OCI-LY3 (cell line): ENCODE results near the gene ASF1B.

Experiments
- H2AFZ ChIP-seq: fragments of 200-600, 300-600 bp; shearing (Covaris generic); 2 replicates; pipeline ENCODE4 v1.6.0; 2014; ENCODE audit warnings: antibody characterized with exemption, low read depth, low read length
- H3K27ac ChIP-seq: fragments of 200-600, 300-600 bp; sonication (generic); 2 replicates; pipeline ENCODE4 v1.5.1; 2014; ENCODE audit warnings: mild to moderate bottlenecking, low read length, moderate library complexity, mixed read lengths
- H3K27me3 ChIP-seq: fragments of 200-600, 300-600 bp; sonication (generic); 2 replicates; pipeline ENCODE4 v1.6.1; 2014; ENCODE audit warnings: low read depth, low read length, mixed read lengths
- H3K36me3 ChIP-seq: fragments of 200-600, 300-600 bp; sonication (generic); replicated peaks from 2 replicates; pipeline ENCODE3; 2014; ENCODE audit warnings: low read depth, low read length, mixed read lengths
- H3K4me1 ChIP-seq: fragments of 300-600, 200-600 bp; sonication (generic); 2 replicates; pipeline ENCODE4 v1.6.1; 2014; ENCODE audit warnings: low read length, mixed read lengths
- H3K4me2 ChIP-seq: fragments of 200-600, 300-600 bp; sonication (generic); 2 replicates; pipeline ENCODE4 v1.6.1; 2014; ENCODE audit warnings: low read length, mixed read lengths
- H3K4me3 ChIP-seq: fragments of 300-600, 200-600 bp; sonication (generic); 2 replicates; pipeline ENCODE4 v1.5.1; 2014; ENCODE audit warnings: antibody characterized with exemption, mild to moderate bottlenecking, low read length, moderate library complexity
- H3K79me2 ChIP-seq: fragments of 300-600, 200-600 bp; shearing (Covaris generic); 2 replicates; pipeline ENCODE4 v1.6.1; 2014; ENCODE audit warnings: mild to moderate bottlenecking, low read length, mixed read lengths
- H3K9ac ChIP-seq: fragments of 300-600, 200-600 bp; shearing (Covaris generic); 2 replicates; pipeline ENCODE4 v1.6.0; 2014; ENCODE audit warnings: mild to moderate bottlenecking, low read length, moderate library complexity
- H3K9me3 ChIP-seq: fragments of 200-600, 300-600 bp; shearing (Covaris generic); 2 replicates; pipeline ENCODE4 v1.6.1; 2014; ENCODE audit warnings: low read length, mixed read lengths; ENCODE audit not compliant: insufficient read depth
- H4K20me1 ChIP-seq: fragments of 200-600, 300-600 bp; sonication (generic); 2 replicates; pipeline ENCODE4 v1.6.1; 2016; ENCODE audit warnings: low read length, mixed read lengths; ENCODE audit not compliant: insufficient read depth
- EZH2phosphoT487 ChIP-seq: fragments of 200-600 bp; shearing (Covaris generic); IDR thresholded peaks from 2 replicates; pipeline ENCODE4 v1.6.1; 2018; ENCODE audit warnings: antibody characterized with exemption, mixed run types, low read depth
- TF ChIP-seq, protein P1 (sequence below): fragments of 200-600, 300-600 bp; sonication (generic); IDR thresholded peaks from 2 replicates; pipeline ENCODE4 v1.5.1; 2014; ENCODE audit warnings: antibody characterized with exemption, low read length, low read depth

ASF1B gene

DNA sequence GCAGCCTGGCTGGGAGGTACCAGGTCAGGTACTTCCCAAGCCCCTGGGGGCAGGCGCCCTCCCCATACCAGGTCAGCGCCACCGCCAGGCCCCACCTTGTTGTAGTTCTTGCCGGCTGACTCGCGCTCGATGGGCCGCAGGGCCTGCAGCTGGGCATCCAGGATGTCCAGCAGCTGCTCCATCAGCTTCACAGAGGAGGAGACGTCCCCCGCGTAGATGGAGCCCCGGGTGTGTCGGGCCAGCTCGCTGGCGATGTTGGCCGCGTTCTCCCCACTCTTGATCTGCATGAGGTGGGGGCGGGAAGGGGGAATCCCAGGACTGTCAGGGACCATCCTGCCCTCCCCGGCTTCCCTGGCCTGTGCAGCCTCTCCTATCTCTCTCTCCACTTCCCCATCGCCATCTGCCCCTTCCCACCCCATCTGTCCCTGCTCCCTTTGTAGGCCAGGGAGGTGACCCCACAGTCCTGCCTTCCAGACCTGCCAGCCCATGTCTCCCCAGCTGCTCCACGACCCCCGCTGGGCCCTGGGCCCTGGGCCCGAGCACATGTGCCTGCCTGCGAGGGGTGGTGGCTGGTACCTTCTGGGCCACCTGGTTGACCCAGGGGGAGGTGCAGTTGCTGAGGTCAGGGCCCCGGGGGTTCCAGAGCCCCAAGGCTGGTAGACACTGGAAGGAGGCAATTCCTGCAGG is 23.8 kb upstream of the ASF1B start:
- H3K36me3 ChIP-seq = no peaks in the 10 kb centered on the region
- no peaks in the 10 kb centered on the region for H3K9me3 ChIP-seq
- H3K79me2 ChIP-seq = no peaks in the 10 kb centered on the region
- no peak overlapping the region for H3K4me3 ChIP-seq
- no peak overlapping the region for H2AFZ ChIP-seq
- no peaks in the 10 kb centered on the region for H3K27me3 ChIP-seq
- no peak overlapping the region for H3K9ac ChIP-seq
- peaks cover 9% of the 10 kb centered on the region; the same call in 1 of the 2 replicates for H3K4me1 ChIP-seq
- H3K4me2 ChIP-seq = no peak overlapping the region
- no peaks in the 10 kb centered on the region for H4K20me1 ChIP-seq
- H3K27ac ChIP-seq = no peak overlapping the region
- TF ChIP-seq EZH2phosphoT487 = no peak
- TF ChIP-seq, protein P1, sequence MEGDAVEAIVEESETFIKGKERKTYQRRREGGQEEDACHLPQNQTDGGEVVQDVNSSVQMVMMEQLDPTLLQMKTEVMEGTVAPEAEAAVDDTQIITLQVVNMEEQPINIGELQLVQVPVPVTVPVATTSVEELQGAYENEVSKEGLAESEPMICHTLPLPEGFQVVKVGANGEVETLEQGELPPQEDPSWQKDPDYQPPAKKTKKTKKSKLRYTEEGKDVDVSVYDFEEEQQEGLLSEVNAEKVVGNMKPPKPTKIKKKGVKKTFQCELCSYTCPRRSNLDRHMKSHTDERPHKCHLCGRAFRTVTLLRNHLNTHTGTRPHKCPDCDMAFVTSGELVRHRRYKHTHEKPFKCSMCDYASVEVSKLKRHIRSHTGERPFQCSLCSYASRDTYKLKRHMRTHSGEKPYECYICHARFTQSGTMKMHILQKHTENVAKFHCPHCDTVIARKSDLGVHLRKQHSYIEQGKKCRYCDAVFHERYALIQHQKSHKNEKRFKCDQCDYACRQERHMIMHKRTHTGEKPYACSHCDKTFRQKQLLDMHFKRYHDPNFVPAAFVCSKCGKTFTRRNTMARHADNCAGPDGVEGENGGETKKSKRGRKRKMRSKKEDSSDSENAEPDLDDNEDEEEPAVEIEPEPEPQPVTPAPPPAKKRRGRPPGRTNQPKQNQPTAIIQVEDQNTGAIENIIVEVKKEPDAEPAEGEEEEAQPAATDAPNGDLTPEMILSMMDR = no peak

DNA sequence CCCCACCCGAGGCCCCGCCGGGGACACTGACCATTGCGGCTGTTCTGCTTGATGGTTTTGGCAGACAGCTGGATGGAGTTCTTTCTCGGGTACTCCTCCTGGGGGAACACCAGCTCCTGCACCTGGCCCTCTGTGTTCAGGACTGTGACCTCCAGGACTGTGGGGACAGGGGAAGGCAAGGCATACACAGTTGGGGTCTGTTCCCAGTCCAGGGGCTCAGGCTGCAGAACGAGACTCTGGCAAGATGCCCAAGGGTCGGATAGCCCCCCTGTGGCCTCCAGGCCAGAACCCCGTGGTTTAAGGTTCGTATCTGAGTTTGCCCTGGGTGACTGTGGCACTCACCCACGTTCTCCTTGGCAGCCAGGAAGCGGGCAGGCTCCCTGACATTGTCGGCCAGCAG is 22.7 kb upstream of the ASF1B start:
- Histone ChIP-seq H3K9me3 (no peaks in the 10 kb centered on the region), H3K27ac (no peak overlapping the region), H4K20me1 (no peaks in the 10 kb centered on the region), H3K27me3 (no peaks in the 10 kb centered on the region), H3K36me3 (no peaks in the 10 kb centered on the region), H3K4me3 (no peak overlapping the region), H3K4me1 (peaks cover 9% of the 10 kb centered on the region; the same call in 1 of the 2 replicates), H3K4me2 (no peak overlapping the region), H2AFZ (no peak overlapping the region), H3K79me2 (no peaks in the 10 kb centered on the region), H3K9ac (no peak overlapping the region)
- TF ChIP-seq EZH2phosphoT487 = no peak
- TF ChIP-seq, protein P1 = no peak

DNA sequence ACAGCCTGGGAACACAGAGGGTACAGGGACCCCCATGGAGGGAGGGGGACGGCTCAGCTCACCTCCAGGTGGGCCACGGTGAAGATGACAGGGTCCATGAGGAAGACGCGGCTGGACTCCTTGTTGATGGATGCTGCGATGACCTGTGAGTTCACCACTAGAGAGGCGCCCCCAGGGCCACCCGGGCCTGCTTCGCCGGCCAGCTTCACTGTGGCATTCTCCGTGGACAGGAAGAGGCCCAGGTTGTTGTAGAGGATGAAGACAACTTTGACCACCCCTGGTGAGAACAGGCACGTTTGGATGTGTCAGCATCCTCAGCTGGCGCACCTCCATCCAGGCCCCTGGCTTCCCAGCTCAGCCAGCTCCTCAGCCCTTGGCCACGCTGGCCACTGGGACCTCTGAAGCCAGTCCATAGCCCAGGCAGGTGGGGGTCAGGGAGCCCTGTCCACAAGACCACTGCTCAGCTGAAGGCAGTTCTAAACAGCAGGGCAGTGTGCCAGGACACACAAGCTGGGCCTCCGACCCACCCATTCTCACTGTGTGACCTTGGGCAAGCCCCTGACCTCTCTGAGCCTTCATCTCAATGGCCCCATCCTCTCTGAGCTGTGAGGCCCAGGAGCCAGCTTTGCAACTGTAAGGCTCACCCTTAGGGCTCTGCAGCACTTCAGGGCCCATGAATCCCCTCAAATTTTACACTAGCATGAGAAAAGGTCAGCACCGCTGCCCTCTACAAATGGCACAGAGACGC is 22.1 kb upstream of the ASF1B start:
- H3K27me3 ChIP-seq = no peaks in the 10 kb centered on the region
- H3K4me3 ChIP-seq = no peak overlapping the region
- H2AFZ ChIP-seq = no peak overlapping the region
- TF ChIP-seq, protein P1 = no peak
- no peak for TF ChIP-seq EZH2phosphoT487
- H3K79me2 ChIP-seq = no peaks in the 10 kb centered on the region
- no peaks in the 10 kb centered on the region for H3K9me3 ChIP-seq
- peaks cover 9% of the 10 kb centered on the region; the same call in 1 of the 2 replicates for H3K4me1 ChIP-seq
- no peak overlapping the region for H3K4me2 ChIP-seq
- H4K20me1 ChIP-seq = no peaks in the 10 kb centered on the region
- H3K36me3 ChIP-seq = no peaks in the 10 kb centered on the region
- H3K27ac ChIP-seq = no peak overlapping the region
- H3K9ac ChIP-seq = no peak overlapping the region

DNA sequence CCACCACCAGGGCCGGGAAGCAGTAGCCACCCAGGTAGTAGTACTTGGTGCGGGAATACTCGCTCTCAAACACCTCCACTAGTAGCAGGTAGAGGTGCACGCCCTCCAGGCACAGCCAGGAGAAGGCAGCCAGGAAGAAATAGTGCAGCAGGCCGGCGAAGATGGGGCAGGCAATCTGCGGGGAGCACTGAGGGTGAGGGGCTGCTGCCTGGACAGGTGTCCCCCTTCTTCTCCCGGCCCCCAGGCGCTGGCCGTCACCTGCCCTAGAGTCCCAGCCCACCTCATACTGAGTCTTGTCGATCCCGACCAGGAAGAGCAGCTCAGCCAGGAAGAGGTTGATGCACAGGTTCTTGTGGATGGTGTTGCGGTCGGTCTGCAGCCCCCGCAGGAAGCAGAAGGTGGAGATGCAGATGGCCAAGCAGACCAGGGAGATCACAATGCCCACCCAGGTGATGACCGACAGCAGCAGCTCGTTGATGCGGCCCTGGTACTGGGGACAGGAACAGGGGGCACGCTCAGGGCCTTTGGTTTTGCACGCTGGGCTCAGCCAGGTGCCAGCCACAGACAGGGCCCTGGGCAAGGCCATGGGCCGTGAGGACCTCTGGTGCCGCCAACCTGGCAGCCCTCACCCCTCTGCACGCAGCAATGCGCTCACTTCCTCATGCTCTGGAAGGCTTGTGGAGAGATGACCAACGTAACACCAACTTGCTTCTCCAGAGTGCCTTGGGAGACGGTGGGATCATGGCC is 20.8 kb upstream of the ASF1B start:
- H2AFZ ChIP-seq = no peak overlapping the region
- H4K20me1 ChIP-seq = no peaks in the 10 kb centered on the region
- no peaks in the 10 kb centered on the region for H3K27me3 ChIP-seq
- H3K9me3 ChIP-seq = no peaks in the 10 kb centered on the region
- no peak overlapping the region for H3K9ac ChIP-seq
- no peak overlapping the region for H3K4me2 ChIP-seq
- no peak overlapping the region for H3K4me3 ChIP-seq
- TF ChIP-seq EZH2phosphoT487 = no peak
- TF ChIP-seq, protein P1 = no peak
- no peaks in the 10 kb centered on the region for H3K79me2 ChIP-seq
- H3K36me3 ChIP-seq = no peaks in the 10 kb centered on the region
- peaks cover 9% of the 10 kb centered on the region; the same call in 1 of the 2 replicates for H3K4me1 ChIP-seq
- H3K27ac ChIP-seq = no peak overlapping the region
